NCI-H748 (cell line): ENCODE data around the gene PER1.

Source experiments
- DNase-seq: peaks from one replicate; lab custom pipeline; 2025; ENCODE audit not compliant: unreplicated experiment; lab: John Stamatoyannopoulos, UW

The PER1 gene

DNA sequence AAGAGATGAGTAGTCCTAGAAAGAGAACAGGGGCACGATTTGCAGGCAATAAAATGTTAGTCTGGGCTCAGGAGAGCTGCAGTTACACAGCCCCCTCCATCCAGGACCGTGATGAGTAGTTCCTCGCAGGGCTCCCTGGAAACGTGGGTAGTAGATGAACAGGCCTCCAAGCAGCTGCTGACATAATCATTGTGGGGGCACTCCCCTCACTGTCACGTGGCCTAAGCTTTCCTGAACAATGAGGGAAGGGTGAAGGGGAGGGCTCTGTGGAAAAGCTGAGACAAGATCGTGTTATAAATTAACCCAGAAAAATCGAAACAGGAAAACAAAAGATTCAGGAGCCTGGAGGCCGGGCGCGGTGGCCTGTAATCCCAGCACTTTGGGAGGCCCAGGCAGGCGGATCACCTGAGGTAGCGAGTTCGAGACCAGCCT, 1.3 kb upstream of the PER1 start:
- no peak for DNase-seq

DNA sequence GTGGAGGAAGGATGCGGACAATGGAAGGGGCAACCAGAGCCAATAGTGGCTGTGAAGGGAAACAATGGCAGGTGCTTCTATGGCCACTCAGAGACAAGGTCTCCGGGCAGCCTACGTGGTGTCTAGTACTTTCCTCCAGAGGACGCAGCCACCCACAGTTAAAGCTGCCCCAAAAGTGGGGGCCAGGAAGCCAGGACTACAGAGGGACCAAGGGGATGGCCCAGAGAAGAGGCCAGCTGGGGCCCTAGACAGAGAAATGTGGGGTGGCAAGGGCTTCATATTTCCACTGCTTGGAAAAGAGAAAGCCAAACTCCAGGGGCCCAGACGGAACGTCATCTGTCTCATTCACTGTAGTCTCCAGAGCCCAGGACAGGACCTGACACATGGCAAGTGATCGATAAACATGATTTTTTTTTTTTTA, 837 bp upstream of the PER1 start:
- DNase-seq = no peak

DNA sequence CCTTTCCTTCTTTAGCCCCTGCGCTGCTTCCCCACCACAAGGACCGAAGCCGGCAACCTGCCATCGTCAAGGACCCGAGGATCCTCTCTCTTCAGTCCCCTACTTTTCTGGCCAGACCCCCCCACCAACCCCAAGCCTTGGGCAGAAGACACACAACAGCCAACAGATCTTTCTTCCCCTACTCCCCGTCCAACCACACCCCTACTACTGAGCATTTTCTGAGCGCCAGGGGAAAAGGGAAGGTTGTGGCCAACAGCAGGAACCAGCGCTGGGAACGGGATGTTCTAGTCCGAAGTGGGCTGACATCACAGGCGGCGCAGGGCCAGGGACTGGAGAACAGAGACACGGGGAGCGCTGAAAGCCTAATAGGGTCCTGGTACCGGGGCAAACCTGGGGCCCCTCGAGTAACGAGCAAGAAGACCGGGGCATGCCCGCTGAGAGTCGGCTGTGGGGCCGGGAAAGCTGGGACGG, 528 bp downstream of the PER1 start:
- peak; percentile 61 for DNase-seq

DNA sequence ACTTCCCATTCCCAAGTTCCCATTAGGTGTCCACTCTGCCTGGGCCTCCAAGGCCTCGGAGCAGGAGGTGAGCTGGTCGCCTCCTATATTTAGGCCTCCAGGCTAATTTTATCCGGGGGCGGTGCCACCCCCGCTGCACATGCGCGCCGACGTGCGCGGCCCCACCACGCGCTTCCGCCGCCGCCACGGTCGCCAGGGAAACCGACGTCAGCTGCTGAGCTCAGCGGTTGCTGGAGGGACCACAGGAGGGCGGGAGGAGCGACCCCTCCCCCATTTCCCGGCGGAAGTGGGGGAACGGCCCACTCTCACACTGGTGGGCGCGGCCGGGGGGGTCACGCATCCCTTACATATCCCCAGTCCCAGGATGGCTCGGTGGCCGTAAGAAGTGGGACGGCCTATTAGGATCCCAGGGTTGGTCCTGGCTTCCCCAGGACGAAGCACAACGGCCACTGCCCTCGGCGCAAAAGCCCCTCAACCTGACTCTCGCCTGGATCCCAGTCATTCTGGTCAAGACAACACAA, 1.0 kb downstream of the PER1 start:
- DNase-seq = peak; percentile 97

DNA sequence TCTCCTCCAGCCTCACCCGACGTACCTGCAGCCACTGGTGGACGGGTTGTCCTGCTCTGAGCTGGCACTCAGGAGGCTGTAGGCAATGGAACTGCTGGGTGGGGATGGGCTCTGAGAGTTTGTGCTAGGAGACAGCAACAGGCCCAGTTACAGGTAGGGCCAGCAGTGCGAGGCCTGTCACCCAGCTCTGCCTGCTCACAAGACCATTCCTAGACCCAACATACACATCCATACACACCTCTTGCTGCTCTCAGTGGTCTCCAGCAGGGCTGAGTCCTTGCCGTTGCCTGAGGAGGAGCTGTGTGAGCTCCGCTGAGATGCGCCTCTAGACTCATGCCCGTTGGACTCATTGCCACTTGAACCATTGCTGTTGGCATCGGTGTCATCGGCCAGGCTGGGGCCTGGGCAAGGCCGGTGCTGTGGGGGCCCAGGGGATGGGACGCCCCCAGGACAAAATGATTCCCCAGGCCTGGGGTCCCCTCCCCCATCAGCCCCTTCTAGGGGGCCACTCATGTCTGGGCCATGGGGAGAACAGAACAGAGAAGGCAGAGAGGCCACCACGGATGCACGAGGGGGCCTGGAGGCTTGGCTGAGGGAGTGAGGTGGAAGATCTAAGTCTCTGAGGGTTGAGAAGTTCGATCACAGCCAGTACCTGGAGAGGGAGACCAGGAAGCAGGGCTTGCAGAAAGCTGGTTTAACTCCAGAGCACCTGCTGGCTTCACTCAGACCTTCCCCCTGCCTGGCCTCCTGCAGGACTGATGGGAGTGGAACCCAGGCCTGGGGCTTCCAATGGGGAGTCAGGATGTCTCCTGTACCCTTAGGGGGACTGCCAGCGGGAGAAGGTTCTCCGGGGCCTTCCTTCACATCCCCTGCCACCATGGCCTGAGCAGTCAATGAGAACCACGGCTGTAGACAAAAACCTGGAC, 1.7 kb downstream of the PER1 start:
- no peak for DNase-seq

DNA sequence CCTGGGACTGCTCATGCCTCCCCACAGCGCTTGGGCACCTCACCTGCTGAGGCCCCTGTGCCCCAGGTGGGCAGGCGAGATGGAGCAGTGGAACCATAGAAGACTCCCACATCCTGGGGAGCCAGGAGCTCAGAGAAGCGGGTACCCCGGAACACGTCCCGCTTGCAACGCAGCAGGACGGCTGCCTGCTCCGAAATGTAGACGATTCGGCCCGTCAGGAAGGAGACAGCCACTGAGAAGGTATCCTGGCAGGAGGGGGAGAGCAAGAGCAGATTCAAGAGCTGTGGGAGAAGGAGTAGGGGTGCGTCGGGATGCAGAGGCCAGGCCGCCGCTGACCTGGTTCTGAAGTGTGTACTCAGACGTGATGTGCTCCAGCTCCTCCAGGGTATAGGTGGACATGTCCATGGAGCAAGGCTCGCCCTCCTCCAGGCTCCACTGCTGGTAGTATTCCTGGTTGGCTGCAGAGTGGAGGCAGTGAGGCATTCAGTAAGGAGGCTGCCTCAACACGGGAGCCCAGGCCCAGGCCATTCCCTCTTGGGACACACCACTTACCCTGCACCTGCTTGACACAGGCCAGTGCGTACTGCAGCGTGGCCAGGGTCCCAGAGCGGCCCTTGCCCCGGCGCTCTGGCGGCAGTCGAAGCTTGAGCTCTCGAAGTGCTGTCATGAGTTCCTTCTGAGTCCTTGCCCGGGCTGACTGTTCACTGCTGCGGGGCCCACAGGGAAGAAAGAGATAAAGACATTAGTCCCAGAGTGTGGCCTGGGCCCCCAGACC, 2.6 kb downstream of the PER1 start:
- DNase-seq = no peak

DNA sequence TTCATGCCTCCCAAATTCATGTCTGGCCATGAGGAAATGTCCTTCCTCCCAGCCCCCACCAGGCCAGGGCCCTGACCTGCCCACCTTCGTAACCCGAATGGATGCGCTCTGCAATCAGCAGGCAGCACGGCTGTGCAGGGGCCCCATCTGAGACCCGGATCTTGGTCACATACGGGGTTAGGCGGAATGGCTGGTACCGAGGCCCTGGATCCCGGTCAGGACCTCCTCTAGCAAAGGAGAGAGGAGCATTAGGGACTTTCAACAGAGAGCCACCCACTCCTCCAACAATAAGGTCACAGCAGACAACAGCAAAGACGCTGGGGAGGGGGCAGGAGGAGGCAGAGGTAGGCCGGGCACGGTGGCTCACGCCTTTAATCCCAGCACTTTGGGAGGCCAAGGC, 3.6 kb downstream of the PER1 start:
- DNase-seq = no peak

DNA sequence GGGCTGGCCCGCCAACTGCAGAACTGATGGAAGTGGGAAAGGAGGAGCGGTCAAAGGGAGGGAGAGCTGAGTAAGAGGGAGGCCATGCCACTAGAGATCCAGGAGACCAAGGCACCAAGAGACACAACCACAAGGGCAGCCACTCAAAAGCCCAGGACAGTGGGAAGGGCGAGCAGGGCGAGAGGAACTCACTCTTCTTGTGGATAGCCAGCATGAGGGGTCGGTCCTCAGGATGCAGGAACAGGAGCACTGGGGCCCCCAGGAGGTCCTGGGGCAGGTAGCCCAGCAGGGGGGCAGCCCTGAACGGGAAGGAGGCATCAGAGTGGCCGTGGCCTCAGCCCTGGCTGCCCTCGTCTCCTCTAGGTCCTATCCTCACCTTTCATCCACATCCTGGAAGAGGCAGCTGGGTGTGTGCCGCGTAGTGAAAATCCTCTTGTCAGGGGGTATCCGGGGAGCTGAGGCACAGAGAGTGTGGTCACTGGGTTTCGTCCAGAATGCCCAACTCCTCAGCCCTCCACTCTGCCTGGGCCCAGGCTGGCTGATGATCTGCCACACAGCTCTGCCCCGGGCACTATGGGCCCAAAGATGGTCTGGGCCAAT, 4.3 kb downstream of the PER1 start:
- no peak for DNase-seq

DNA sequence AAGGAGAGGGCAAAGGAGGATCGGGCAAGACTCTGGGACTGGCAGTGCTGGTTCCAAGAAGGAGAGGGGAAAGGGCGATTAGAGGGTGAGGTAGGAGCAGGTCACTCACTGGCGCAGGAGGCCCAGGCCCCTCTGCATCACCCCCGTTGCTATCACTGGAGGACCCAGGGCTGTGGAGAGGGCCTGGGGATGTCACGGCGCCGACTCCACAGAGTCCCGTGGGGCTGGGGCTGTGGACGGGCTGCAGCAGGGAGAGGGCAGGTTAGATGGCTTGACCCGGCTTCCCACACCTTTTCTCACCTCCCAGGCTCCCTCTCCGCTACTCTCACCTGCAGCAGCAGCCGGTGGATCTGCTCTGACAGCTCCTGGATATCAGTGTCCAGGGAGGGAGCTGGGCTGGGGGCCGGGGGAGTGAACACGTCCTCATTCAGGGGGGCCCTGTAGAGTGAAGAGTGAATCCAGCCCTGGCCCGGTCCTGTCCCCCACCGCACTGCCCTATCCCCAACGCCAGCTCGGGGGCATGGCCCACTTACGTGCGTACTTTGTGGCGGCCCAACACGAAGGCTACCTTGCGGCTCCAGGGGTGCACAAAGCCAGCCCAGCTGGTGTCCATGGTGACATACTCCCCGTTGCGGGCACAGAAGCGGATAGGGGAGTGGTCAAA, 4.9 kb downstream of the PER1 start:
- DNase-seq = no peak

DNA sequence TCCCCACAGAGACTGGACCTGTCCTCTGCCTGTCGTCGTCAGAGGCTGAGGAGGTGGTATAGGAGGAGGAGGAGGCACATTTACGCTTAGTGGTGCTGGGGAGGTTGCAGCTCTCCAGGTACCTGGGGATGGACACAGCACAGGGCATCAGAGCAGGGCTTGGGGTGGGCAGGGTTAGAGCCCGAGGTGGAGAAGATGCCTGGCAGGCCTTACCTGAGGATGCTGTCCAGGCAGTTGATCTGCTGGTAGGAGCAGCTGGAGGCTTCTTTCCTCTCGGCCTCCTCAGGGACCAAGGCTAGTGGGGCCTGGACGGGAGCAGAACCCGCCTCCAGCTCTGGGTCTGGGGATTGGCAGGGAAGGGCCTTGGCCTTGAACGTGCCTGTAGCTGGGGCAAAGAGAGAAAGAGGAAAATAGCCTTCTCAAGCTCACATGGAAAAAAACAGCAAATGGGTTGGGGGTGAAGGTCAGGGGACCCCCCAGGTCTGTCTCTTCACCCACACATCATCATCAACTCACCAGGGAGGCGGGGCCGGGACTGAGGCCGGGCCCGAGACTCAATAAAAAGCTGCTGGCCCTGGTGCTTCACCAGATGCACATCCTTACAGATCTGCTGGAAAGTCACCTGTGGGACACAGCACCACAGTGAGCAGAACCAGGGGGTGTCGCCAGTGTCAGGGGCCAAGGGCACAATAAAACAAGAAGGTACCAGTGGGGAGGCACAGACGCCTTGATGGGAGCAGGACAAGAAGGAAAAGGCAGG, 5.6 kb downstream of the PER1 start:
- no peak for DNase-seq

DNA sequence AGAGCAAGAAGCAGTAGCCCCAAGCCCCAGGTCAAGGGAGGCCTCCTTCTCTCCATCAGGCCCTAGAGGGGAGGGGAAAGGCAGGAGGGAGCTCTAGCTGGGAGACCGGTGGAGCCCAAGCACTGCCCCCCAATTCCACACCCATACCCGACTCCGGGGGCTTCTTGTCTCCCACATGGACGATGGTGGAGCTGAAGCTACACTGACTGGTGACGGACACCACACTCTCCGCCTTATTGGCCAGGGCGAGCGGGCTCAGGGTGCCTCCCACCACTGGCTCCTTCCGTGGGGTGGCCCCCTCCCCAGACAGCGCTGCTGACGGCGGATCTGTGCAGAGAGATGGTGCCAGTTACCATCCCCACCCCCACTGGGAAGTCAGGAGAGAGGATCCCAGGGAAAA, 6.4 kb downstream of the PER1 start:
- no peak for DNase-seq

DNA sequence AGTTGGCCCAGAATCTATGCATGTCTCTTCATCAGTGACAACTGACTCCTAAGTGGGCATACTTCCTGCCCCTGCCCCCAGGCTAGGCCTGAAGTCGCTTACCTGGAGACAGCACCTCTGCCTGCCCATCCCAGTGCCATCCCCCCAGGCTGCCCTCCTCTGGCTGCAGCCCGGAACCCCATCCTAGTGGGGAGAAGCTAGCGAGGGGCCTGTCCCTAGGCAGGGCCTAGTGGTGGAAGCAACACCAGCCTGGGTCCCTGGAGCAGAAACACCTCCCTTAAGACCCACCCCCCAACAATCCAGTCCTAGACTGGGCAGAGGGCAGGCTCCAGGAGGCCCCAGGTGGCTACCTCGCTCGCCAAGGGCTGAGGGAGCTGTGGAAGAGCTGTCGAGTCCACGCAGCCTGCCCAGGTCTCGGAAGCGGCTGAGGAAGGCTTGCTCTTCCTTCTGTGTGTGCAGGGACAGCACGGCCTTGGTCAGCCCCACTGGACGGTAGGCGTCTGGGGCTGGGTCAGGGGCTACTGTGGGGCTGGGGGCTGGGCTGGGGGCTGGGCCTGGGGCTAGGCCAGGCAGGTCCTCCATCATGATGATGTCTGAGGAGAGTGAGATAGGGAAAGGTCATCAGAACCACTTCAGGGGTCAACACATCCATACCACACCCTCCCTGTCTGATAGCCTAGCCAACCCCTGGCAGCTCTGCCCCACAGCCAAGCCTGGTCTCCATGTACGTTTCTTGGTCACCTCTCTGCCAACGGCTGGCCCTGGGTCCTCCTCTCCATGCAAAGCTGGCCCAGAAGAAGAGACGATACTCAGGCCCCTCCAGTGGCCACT, 7.6 kb downstream of the PER1 start:
- DNase-seq = no peak

DNA sequence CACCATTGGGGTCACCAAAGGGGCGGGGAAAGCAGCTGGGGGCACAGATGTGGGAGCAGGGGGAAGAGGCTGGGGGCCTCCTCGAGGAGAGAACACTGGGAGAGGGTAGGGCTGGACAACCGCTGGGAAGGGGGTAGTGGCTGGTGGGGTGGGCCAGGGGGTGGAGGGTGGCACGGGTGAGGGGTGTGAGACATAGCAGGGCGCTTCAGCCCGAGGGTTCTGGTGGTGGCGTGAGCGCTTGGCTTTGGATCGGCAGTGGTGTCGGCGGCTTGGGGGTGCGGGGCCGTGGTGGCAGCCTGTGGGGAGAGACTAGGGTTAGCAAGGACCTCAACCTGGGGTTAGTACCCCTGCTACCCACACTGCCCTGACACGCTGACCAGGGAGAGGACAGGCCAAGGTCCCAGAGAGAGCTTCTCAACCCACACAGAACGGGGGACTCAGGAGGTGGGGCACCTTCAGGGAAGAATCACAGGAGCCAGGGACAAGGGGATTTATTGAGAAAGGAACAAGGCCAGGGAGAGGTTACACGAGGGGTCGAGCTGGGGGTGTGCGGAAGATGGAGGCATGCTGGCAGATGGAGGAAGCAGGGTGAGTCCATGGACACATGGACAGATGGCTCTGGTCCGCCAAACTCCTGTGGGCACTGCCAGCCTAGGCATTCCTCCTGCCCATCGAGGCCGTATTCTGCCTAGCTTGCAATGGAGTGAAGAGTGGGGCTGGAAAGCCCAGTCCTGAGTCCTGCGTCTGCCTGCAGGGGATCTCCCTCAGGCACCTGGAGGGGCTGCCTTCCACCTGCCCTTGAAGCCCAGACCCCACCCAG, 8.4 kb downstream of the PER1 start:
- DNase-seq = no peak

DNA sequence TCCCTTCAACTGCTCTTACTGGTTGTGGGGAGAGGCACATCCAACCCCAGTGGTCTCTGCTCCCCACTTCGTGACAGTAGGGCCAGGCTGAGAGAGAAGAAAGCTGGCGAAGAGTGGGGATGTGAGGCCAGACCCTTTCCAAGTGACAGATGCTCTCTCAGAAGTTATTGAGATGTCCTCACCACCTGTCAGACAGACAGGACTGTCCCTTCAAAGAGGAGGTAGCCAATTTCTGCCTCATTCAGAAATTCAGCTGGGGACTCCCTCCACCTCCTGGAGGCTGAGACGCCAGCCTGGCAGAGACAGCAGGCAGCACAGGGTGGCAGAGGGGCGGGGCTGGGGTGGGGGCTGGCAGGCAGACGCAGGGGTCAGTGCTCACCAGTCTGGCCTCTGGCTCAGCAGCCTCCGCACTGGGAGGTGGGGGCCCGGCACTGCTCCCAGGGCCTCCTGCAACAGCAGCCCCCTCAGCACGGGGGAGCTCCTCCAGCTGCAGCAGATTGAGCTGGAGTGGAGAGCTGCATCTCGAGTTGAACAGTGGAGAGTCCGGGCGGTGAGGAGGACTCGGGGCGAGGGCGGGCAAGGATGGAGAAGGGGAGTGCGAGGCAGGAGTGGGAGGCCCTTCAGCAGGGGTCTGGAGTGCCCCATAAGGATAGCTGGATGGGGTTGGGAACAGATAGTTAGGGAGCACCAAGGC, 9.2 kb downstream of the PER1 start:
- no peak for DNase-seq

DNA sequence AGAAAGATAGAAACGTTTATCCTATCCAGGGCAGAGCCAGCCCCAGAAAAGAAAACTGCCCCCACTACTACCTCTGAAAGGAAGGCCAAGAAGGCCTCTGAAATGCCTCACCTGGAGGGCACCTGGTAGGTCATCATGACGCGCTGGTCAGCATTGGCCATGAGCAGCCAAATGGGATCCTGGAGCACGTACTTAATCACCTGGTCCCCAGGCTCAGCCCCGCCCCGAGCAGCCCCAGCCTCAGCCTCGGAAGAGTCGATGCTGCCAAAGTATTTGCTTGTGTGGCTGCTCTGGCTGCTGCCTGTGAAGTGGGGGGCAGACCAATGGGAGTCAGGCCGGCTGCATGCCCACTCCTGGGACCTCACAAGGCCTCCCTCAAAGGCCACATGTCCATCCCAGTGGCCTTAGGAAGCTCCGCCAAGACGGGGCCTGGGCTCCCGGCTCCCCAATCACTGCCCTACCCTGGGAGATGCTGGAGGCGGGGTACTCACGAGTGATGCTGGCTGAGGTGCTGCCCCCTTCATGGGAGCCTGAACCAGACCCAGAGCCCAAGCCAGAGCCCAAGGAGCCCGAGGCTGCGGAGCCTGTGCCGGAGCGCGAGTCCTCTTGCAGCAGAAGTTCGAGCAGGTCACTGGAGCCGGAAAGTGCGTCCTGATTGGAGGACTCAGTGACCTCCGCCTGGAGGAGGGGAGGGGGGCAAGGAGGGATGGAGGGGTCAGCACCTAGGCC, 9.9 kb downstream of the PER1 start:
- no peak for DNase-seq

DNA sequence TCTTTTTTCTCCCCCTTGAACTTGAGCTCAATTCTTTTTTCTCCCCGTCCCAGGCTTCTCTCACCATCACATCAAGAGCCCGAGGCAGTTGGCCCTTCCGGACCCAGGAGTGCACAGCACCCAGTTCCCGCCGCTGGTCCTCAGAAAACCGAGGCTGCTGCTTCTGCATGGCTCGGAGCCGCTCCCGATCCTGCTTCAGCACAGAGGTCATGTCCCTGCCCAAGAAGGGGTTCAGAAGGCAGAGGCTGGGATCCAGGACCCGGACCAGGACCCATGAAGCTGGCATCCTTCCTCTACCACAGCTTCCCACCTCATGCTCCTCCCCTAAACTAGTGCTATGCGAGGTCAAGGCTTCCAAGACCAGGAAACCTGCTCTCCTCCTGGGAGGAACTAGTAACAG, 10.5 kb downstream of the PER1 start:
- no peak for DNase-seq

DNA sequence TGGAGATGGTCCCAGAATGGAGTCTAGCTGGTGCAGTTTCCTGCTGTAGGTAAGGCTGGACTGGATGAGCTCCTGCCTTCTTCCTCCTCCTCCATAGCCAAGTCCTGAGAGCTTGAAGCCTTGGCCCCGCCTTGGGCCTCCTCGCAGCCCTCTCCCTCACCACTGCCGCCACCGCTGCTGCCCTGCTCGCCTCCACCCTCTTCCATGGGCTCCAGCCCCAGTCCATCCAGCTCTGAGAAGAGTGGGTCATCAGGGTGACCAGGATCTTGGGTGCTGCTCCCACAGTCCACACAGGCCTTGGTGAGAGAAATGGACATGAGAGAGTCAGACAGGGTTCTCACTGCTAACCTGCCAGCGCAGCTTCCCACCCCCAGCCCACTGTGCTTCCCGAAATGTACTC, 11.2 kb downstream of the PER1 start:
- DNase-seq = no peak
